HCT116 (cell line): ENCODE results near the gene DIPK1A. TPM values are rescaled to one million over a fixed set of nuclear protein-coding genes. Genes with fewer than 3 reads are reported as not detected.

Source experiments
- ATAC-seq: fragments of 200-7000 bp; cut with Tn5 transposase; 2 replicates; pipeline ENCODE4 v1.9.1; 2020; ENCODE audit warnings: mild to moderate bottlenecking, moderate library complexity
- BruUV-seq: library from RNA; stranded (reverse); fragments of 400-500 nt; replicated peaks from 2 replicates; lab custom pipeline; 2021; lab: Mats Ljungman, UMichigan
- CTCF ChIA-PET: fragments of 300-600 bp; sonication (Branson Sonifier 250); formaldehyde crosslinking; loops from one replicate; lab custom pipeline; 2021; ENCODE audit warnings: antibody characterized with exemption; lab: Charles Lee
- POLR2A ChIA-PET: fragments of 300-600, 350-600 bp; sonication (Branson Sonifier 250); formaldehyde crosslinking; loops from one replicate; lab custom pipeline; 2021; ENCODE audit warnings: antibody characterized with exemption; lab: Charles Lee
- RAD21 ChIA-PET, 2 experiments: fragments of 300-600 bp; sonication (Branson Sonifier 250); formaldehyde crosslinking; loops; one replicate each; lab custom pipeline; 2023; ENCODE audit warnings: low total read pairs in 2 of 2; ENCODE audit not compliant: uncharacterized antibody in 2 of 2, unreplicated experiment in 2 of 2, low non-redundant PET in 1 of 2; lab: Charles Lee
- DNase-seq: peaks from one replicate; pipeline ENCODE4 v3.0.0-alpha.2; 2010; ENCODE audit warnings: low read depth, low spot score
- H2AFZ ChIP-seq: fragments of 200-600 bp; shearing (Covaris generic), sonication (generic); 2 replicates; pipeline ENCODE4 v1.6.1; 2017; ENCODE audit warnings: low read depth, mixed run types, mixed read lengths, antibody characterized with exemption, low read length; ENCODE audit not compliant: poor library complexity, severe bottlenecking
- H3K27ac ChIP-seq: 2 replicates; pipeline ENCODE4 v1.5.1; 2012; ENCODE audit warnings: low read depth, low read length
- H3K27me3 ChIP-seq: fragments of 200-600 bp; sonication (generic); 2 replicates; pipeline ENCODE4 v1.6.1; 2016; ENCODE audit warnings: mixed run types, low read length, mixed read lengths; ENCODE audit not compliant: insufficient read depth
- H3K36me3 ChIP-seq, 2 experiments: fragments of 200-500 bp in 1 of 2; fragments of 200-600 bp in 1 of 2; sonication (Bioruptor generic) in 1 of 2; sonication (generic) in 1 of 2; 2 replicates each; pipeline versions ENCODE4 v1.5.1 to v1.6.1; 2014 to 2016; ENCODE audit warnings: low read length in 2 of 2, inconsistent platforms in 1 of 2, mixed read lengths in 1 of 2, mixed run types in 1 of 2; ENCODE audit not compliant: insufficient read depth in 2 of 2, control insufficient read depth in 1 of 2
- H3K4me1 ChIP-seq, 2 experiments: fragments of 200-600 bp in 1 of 2; sonication (generic) in 1 of 2; 2 replicates each; pipeline versions ENCODE4 v1.5.1 to v1.6.1; 2012 to 2017; ENCODE audit warnings: low read length in 2 of 2, inconsistent platforms in 1 of 2, mild to moderate bottlenecking in 1 of 2, mixed read lengths in 1 of 2, mixed run types in 1 of 2, moderate library complexity in 1 of 2; ENCODE audit not compliant: insufficient read depth in 2 of 2, control insufficient read depth in 1 of 2
- H3K4me2 ChIP-seq: fragments of 200-600 bp; sonication (generic); 2 replicates; pipeline ENCODE4 v1.6.1; 2017; ENCODE audit warnings: mixed run types, low read length, mixed read lengths
- H3K4me3 ChIP-seq, 2 experiments: fragments of 200-600 bp in 1 of 2; sonication (generic) in 1 of 2; replicated peaks in 1 of 2; 2 replicates each; pipeline ENCODE4 v1.5.1; 2011 to 2016; ENCODE audit warnings: low read length in 2 of 2, control low read depth in 1 of 2, low read depth in 1 of 2, mild to moderate bottlenecking in 1 of 2, mixed read lengths in 1 of 2, mixed run types in 1 of 2
- H3K79me2 ChIP-seq: fragments of 200-600 bp; sonication (generic); 2 replicates; pipeline ENCODE4 v1.6.1; 2017; ENCODE audit warnings: mild to moderate bottlenecking, mixed run types, low read length, moderate library complexity, mixed read lengths; ENCODE audit not compliant: insufficient read depth
- H3K9ac ChIP-seq: fragments of 200-600 bp; sonication (generic); 2 replicates; pipeline ENCODE4 v1.6.1; 2016; ENCODE audit warnings: low read length, mixed read lengths
- H3K9me2 ChIP-seq: fragments of 200-600 bp; sonication (generic), shearing (Covaris generic); 2 replicates; pipeline ENCODE4 v1.6.1; 2017; ENCODE audit warnings: mixed run types, mild to moderate bottlenecking, moderate library complexity; ENCODE audit not compliant: insufficient read depth
- H3K9me3 ChIP-seq, 2 experiments: fragments of 200-500 bp in 1 of 2; fragments of 200-600 bp in 1 of 2; sonication (Bioruptor generic) in 1 of 2; sonication (generic) in 1 of 2; 2 replicates each; pipeline ENCODE4 v1.6.1; 2014 to 2017; ENCODE audit warnings: low read length in 2 of 2, mixed read lengths in 2 of 2, inconsistent platforms in 1 of 2, low read depth in 1 of 2, mild to moderate bottlenecking in 1 of 2, mixed run types in 1 of 2, moderate library complexity in 1 of 2; ENCODE audit not compliant: control insufficient read depth in 1 of 2, insufficient read depth in 1 of 2
- H4K20me1 ChIP-seq: fragments of 200-600 bp; sonication (generic), shearing (Covaris generic); 2 replicates; pipeline ENCODE4 v1.6.1; 2017; ENCODE audit warnings: mixed run types, mild to moderate bottlenecking, moderate library complexity; ENCODE audit not compliant: insufficient read depth
- ATF3 ChIP-seq: IDR thresholded peaks from 2 replicates; pipeline ENCODE4 v1.6.1; 2012
- CEBPB ChIP-seq: IDR thresholded peaks from 2 replicates; pipeline ENCODE4 v1.6.1; 2012; ENCODE audit warnings: low read depth
- CTCF ChIP-seq, 3 experiments: fragments of 200-600 bp in 1 of 3; sonication (generic) in 1 of 3; IDR thresholded peaks in 2 of 3; conservative IDR thresholded peaks in 1 of 3; 2 replicates each; pipeline ENCODE4 v1.5.1; 2012 to 2017; ENCODE audit warnings: low read depth in 2 of 3, low read length in 2 of 3, antibody characterized with exemption in 1 of 3, borderline replicate concordance in 1 of 3, control low read depth in 1 of 3, mild to moderate bottlenecking in 1 of 3, mixed read lengths in 1 of 3, mixed run types in 1 of 3, moderate library complexity in 1 of 3; ENCODE audit not compliant: insufficient read depth in 1 of 3
- ELF1 ChIP-seq: IDR thresholded peaks from 2 replicates; pipeline ENCODE4 v1.6.1; 2012; ENCODE audit warnings: low read depth, borderline replicate concordance
- EZH2 ChIP-seq: fragments of 200-600 bp; sonication (generic); IDR thresholded peaks from 2 replicates; pipeline ENCODE4 v1.6.1; 2017; ENCODE audit warnings: antibody characterized with exemption, mixed run types
- FOSL1 ChIP-seq: IDR thresholded peaks from 2 replicates; pipeline ENCODE4 v1.6.1; 2012; ENCODE audit warnings: low read depth
- JUND ChIP-seq: IDR thresholded peaks from 2 replicates; pipeline ENCODE4 v1.6.1; 2012
- MAX ChIP-seq: IDR thresholded peaks from 2 replicates; pipeline ENCODE4 v1.6.1; 2012
- POLR2A ChIP-seq: IDR thresholded peaks from 2 replicates; pipeline ENCODE4 v1.7.0; 2011; ENCODE audit warnings: borderline replicate concordance; ENCODE audit not compliant: insufficient read depth, insufficient read length; ENCODE audit errors: extremely low read depth
- POLR2AphosphoS5 ChIP-seq: IDR thresholded peaks from 2 replicates; pipeline ENCODE4 v1.6.1; 2011; ENCODE audit warnings: mild to moderate bottlenecking, low read depth, low read length, moderate library complexity
- RAD21 ChIP-seq: IDR thresholded peaks from 2 replicates; pipeline ENCODE4 v1.6.1; 2012; ENCODE audit warnings: low read depth, mild to moderate bottlenecking
- SIN3A ChIP-seq: IDR thresholded peaks from 2 replicates; pipeline ENCODE4 v1.6.1; 2012; ENCODE audit warnings: low read depth
- SP1 ChIP-seq: IDR thresholded peaks from 2 replicates; pipeline ENCODE4 v1.6.1; 2012; ENCODE audit warnings: low read depth
- SRF ChIP-seq: IDR thresholded peaks from 2 replicates; pipeline ENCODE4 v1.6.1; 2012; ENCODE audit warnings: low read depth
- TCF7L2 ChIP-seq: IDR thresholded peaks from 2 replicates; pipeline ENCODE4 v1.7.0; 2011; ENCODE audit warnings: borderline replicate concordance, inconsistent platforms; ENCODE audit not compliant: insufficient read depth, insufficient read length; ENCODE audit errors: extremely low read depth
- ZBTB33 ChIP-seq: IDR thresholded peaks from 2 replicates; pipeline ENCODE4 v1.6.1; 2011; ENCODE audit warnings: mild to moderate bottlenecking, low read length, moderate library complexity; ENCODE audit not compliant: insufficient replicate concordance; ENCODE audit errors: extremely low read depth
- ZFX ChIP-seq: fragments of 450-650 bp; IDR thresholded peaks from 2 replicates; pipeline ENCODE4 v1.6.1; 2017
- ZNF274 ChIP-seq: fragments of 200-500 bp; sonication (Bioruptor generic); IDR thresholded peaks from 2 replicates; pipeline ENCODE4 v1.6.1; 2014; ENCODE audit warnings: mild to moderate bottlenecking, low read depth, low read length, inconsistent platforms
- intact Hi-C: fragments of 100-400 bp; cut with micrococcal nuclease; formaldehyde crosslinking; loops from 2 replicates; pipeline ENCODE4 v1.10.0; 2022
- total RNA-seq: library from RNA; stranded (reverse); gene quantifications from one replicate; pipeline ENCODE4 v1.2.1, GENCODE V29; 2021; ENCODE audit not compliant: unreplicated experiment

The DIPK1A gene
- total RNA-seq, 1 experiment from 2014 or later: 4.3 TPM

GRCh38 chr1:92909321-92909720, 51.9 kb downstream of the DIPK1A start:
- ChIA-PET POLR2A (no interaction called here), CTCF (no interaction called here), RAD21 (no interaction called here)
- no peaks in the 10 kb centered on the region for H3K36me3 ChIP-seq
- peak; percentile 49 for DNase-seq
- H3K27ac ChIP-seq: no peak overlapping the region
- TF ChIP-seq ATF3: no peak
- no peak for TF ChIP-seq ZBTB33
- no peak for TF ChIP-seq POLR2AphosphoS5
- TF ChIP-seq RAD21: no peak
- TF ChIP-seq POLR2A: no peak
- TF ChIP-seq FOSL1: peak; percentile 69
- TF ChIP-seq TCF7L2: no peak
- no peak; the same call in 1 of the 2 replicates for TF ChIP-seq SP1
- no peak for TF ChIP-seq CEBPB
- peak; percentile 44; the same call in 1 of the 2 replicates for TF ChIP-seq JUND
- TF ChIP-seq MAX: no peak
- TF ChIP-seq ZNF274: no peak
- no peak for TF ChIP-seq CTCF (IDR thresholded peaks at IDR 0.05 in 2 of 3, conservative IDR thresholded peaks at IDR 0.05 in 1 of 3; ENCODE audit: borderline replicate concordance in 1 of 3, insufficient read depth in 1 of 3, low read depth in 2 of 3, low read length in 2 of 3)
- no peak for TF ChIP-seq ZFX
- no peak for TF ChIP-seq SIN3A
- no peak for TF ChIP-seq ELF1
- TF ChIP-seq EZH2: no peak
- no peak for TF ChIP-seq SRF
- BruUV-seq: no TSS peak
- H3K27me3 ChIP-seq: no peaks in the 10 kb centered on the region
- H3K4me1 ChIP-seq: peaks cover 5 to 31% of the 10 kb centered on the region in 2 experiments; a peak in 3 of 4 replicates
- no peaks in the 10 kb centered on the region for H3K9me2 ChIP-seq
- H4K20me1 ChIP-seq: no peaks in the 10 kb centered on the region; the same call in 1 of the 2 replicates
- peak overlapping the region; percentile 39 for H3K4me2 ChIP-seq
- no peak overlapping the region for H2AFZ ChIP-seq
- intact Hi-C loops: no loop called here
- no peaks in the 10 kb centered on the region for H3K79me2 ChIP-seq
- peak; percentile 89 for ATAC-seq
- no peaks in the 10 kb centered on the region for H3K9me3 ChIP-seq
- H3K4me3 ChIP-seq: no peak overlapping the region
- no peak overlapping the region for H3K9ac ChIP-seq
